ENCODE measurements around the gene IQCH.
A peak's percentile ranks its signal among the peaks of the same experiment; 100 is the strongest.

Gene IQCH

GRCh38 chr15:67505675-67506572, 251.3 kb downstream of the IQCH start:
- no peak for DNase-seq

GRCh38 chr15:67506775-67507747, 252.5 kb downstream of the IQCH start:
- DNase-seq: no peak

- DNase-seq: no peak
These were observed 253.8 kb downstream of the IQCH start for GRCh38 chr15:67508407-67508806.

GRCh38 chr15:67509918-67510317, 255.3 kb downstream of the IQCH start:
- no peak for DNase-seq

GRCh38 chr15:67510597-67511190, 256.1 kb downstream of the IQCH start:
- DNase-seq: no peak

- no peak for DNase-seq
These were observed 257.0 kb downstream of the IQCH start for GRCh38 chr15:67511606-67512005.

GRCh38 chr15:67512140-67512539, 257.6 kb downstream of the IQCH start:
- no peak for DNase-seq

GRCh38 chr15:67512933-67513714, 258.5 kb downstream of the IQCH start:
- DNase-seq: no peak

GRCh38 chr15:67515090-67515489, 260.5 kb downstream of the IQCH start:
- DNase-seq: no peak

GRCh38 chr15:67515557-67515956, 261.0 kb downstream of the IQCH start:
- DNase-seq: no peak

GRCh38 chr15:67520321-67521028, 265.9 kb downstream of the IQCH start:
- peak; percentile 25 for DNase-seq

- no peak for DNase-seq
These were observed 266.6 kb downstream of the IQCH start, which contains the start of gene C15orf61 for GRCh38 chr15:67521029-67521782. C15orf61 (plus strand) TSS chr15:67521131; CDS start chr15:67521249, 118 bp downstream.

- DNase-seq: no peak
These were observed 267.4 kb downstream of the IQCH start for GRCh38 chr15:67521783-67522568.

GRCh38 chr15:67523330-67523729, 268.7 kb downstream of the IQCH start:
- no peak for DNase-seq

GRCh38 chr15:67524235-67524634, 269.6 kb downstream of the IQCH start:
- no peak for DNase-seq

GRCh38 chr15:67528513-67528912, 273.9 kb downstream of the IQCH start:
- DNase-seq: no peak

GRCh38 chr15:67531379-67531914, 276.9 kb downstream of the IQCH start:
- no peak for DNase-seq

GRCh38 chr15:67533873-67534272, 279.3 kb downstream of the IQCH start:
- DNase-seq: no peak

GRCh38 chr15:67534360-67534759, 279.8 kb downstream of the IQCH start:
- DNase-seq: no peak

- no peak for DNase-seq
These were observed 283.2 kb downstream of the IQCH start for GRCh38 chr15:67537771-67538170.

Measured in NCI-H2029 treated with DMSO at 0.1 percent for 48 hours (cell line).